ENCODE measurements around the gene MAN2A2.

MAN2A2 gene

GRCh38 chr15:90881181-90881977, 21.7 kb upstream of the MAN2A2 start:
- no peak overlapping the region for H3K27ac ChIP-seq
- TF ChIP-seq CTCF (conservative IDR thresholded peaks at IDR 0.05): no peak
- TF ChIP-seq ZFX (IDR thresholded peaks at IDR 0.05): no peak

GRCh38 chr15:90881978-90882721, 21.0 kb upstream of the MAN2A2 start:
- TF ChIP-seq ZFX (IDR thresholded peaks at IDR 0.05): no peak
- no peak for TF ChIP-seq CTCF (conservative IDR thresholded peaks at IDR 0.05)
- no peak overlapping the region for H3K27ac ChIP-seq

GRCh38 chr15:90882781-90883525, 20.1 kb upstream of the MAN2A2 start:
- TF ChIP-seq ZFX (IDR thresholded peaks at IDR 0.05) (no peak), CTCF (conservative IDR thresholded peaks at IDR 0.05) (no peak)
- no peak overlapping the region for H3K27ac ChIP-seq

- H3K27ac ChIP-seq: no peak overlapping the region
Measured at GRCh38 chr15:90883526-90883975, 19.6 kb upstream of the MAN2A2 start.

GRCh38 chr15:90883976-90884718, 19.0 kb upstream of the MAN2A2 start, which contains the start of gene FES:
Gene FES, plus strand, starts transcription at chr15:90884504. Its CDS starts 542 bp downstream, at chr15:90885046.
- no peak within 1 kb of the TSS for H3K27ac ChIP-seq
- no peak for TF ChIP-seq CTCF (conservative IDR thresholded peaks at IDR 0.05)

More at GRCh38 chr15:90883526-90883975, 19.6 kb upstream of the MAN2A2 start:
- no peak for TF ChIP-seq ZFX (IDR thresholded peaks at IDR 0.05)
- TF ChIP-seq CTCF (conservative IDR thresholded peaks at IDR 0.05): no peak

GRCh38 chr15:90884719-90885431, 18.2 kb upstream of the MAN2A2 start:
- TF ChIP-seq CTCF (conservative IDR thresholded peaks at IDR 0.05): no peak
- no peak for TF ChIP-seq ZFX (IDR thresholded peaks at IDR 0.05)
- H3K27ac ChIP-seq: no peak overlapping the region

All from C4-2B (cell line).